IMR-90 (cell line): Measurements from ENCODE around the gene TMEM131L. TPM values are rescaled to one million over a fixed set of nuclear protein-coding genes. Genes with fewer than 3 reads are reported as not detected.

Source experiments
- ATAC-seq: fragments of 200-7000 bp; cut with Tn5 transposase; 2 replicates; pipeline ENCODE4 v1.9.1; 2020; ENCODE audit warnings: low read depth, mild to moderate bottlenecking, moderate library complexity
- BruUV-seq: library from RNA; stranded (reverse); fragments of 400-500 nt; replicated peaks from 2 replicates; lab custom pipeline; 2021; lab: Mats Ljungman, UMichigan
- CTCF ChIA-PET: fragments of 300-600 bp; formaldehyde crosslinking; extraction: SDS; loops from one replicate; lab custom pipeline; 2021; ENCODE audit warnings: antibody characterized with exemption; lab: Yijun Ruan, JAX
- POLR2A ChIA-PET: fragments of 300-600 bp; sonication (Branson Sonifier 250); formaldehyde crosslinking; loops from one replicate; lab custom pipeline; 2022; ENCODE audit warnings: antibody characterized with exemption; ENCODE audit not compliant: unreplicated experiment; lab: Charles Lee
- DNase-seq: peaks from one replicate; pipeline ENCODE4 v3.0.0; 2013
- H2AFZ ChIP-seq: replicated peaks from 2 replicates; pipeline ENCODE3; 2013; ENCODE audit warnings: low read length, mild to moderate bottlenecking; ENCODE audit not compliant: poor library complexity
- H2AK5ac ChIP-seq: 2 replicates; pipeline ENCODE4 v1.6.1; 2013; ENCODE audit warnings: low read depth, low read length, inconsistent platforms
- H2AK9ac ChIP-seq: replicated peaks from 2 replicates; pipeline ENCODE3; 2013; ENCODE audit warnings: mild to moderate bottlenecking, low read depth, low read length, moderate library complexity; ENCODE audit not compliant: poor library complexity
- H2BK120ac ChIP-seq: 2 replicates; pipeline ENCODE4 v1.6.1; 2013; ENCODE audit warnings: low read depth, low read length, inconsistent platforms
- H2BK15ac ChIP-seq: 3 replicates; pipeline ENCODE4 v1.6.1; 2013; ENCODE audit warnings: low read depth, low read length, inconsistent platforms
- H2BK20ac ChIP-seq: 2 replicates; pipeline ENCODE4 v1.6.1; 2013; ENCODE audit warnings: low read depth, mild to moderate bottlenecking, inconsistent platforms, low read length, moderate library complexity
- H2BK5ac ChIP-seq: 2 replicates; pipeline ENCODE4 v1.6.1; 2013; ENCODE audit warnings: mild to moderate bottlenecking, low read depth, low read length, inconsistent platforms; ENCODE audit not compliant: poor library complexity, severe bottlenecking
- H3K14ac ChIP-seq: replicated peaks from 2 replicates; pipeline ENCODE4 v1.6.1; 2013; ENCODE audit warnings: low read depth, low read length, inconsistent platforms
- H3K18ac ChIP-seq: 2 replicates; pipeline ENCODE4 v1.6.1; 2013; ENCODE audit warnings: low read depth, low read length, control low read depth
- H3K23ac ChIP-seq: 2 replicates; pipeline ENCODE4 v1.6.1; 2013; ENCODE audit warnings: low read depth, low read length, inconsistent platforms
- H3K27ac ChIP-seq: 2 replicates; pipeline ENCODE4 v1.5.1; 2013; ENCODE audit warnings: mild to moderate bottlenecking, control low read depth, low read length; ENCODE audit not compliant: insufficient read depth
- H3K27me3 ChIP-seq: 2 replicates; pipeline ENCODE4 v1.6.1; 2013; ENCODE audit warnings: low read length; ENCODE audit not compliant: control insufficient read depth, insufficient read depth
- H3K36me3 ChIP-seq: 2 replicates; pipeline ENCODE4 v1.6.1; 2013; ENCODE audit warnings: low read length, mixed read lengths; ENCODE audit not compliant: control insufficient read depth, insufficient read depth
- H3K4ac ChIP-seq: 2 replicates; pipeline ENCODE4 v1.6.1; 2013; ENCODE audit warnings: low read depth, low read length, inconsistent platforms
- H3K4me1 ChIP-seq: 2 replicates; pipeline ENCODE4 v1.6.1; 2013; ENCODE audit warnings: low read length, mixed read lengths; ENCODE audit not compliant: control insufficient read depth, insufficient read depth
- H3K4me2 ChIP-seq: 2 replicates; pipeline ENCODE4 v1.6.1; 2013; ENCODE audit warnings: low read depth, mild to moderate bottlenecking, control low read depth, low read length, moderate library complexity
- H3K4me3 ChIP-seq: 2 replicates; pipeline ENCODE4 v1.5.1; 2013; ENCODE audit warnings: low read depth, mild to moderate bottlenecking, control low read depth, low read length, moderate library complexity; ENCODE audit not compliant: insufficient read depth
- H3K56ac ChIP-seq: 2 replicates; pipeline ENCODE4 v1.6.1; 2013; ENCODE audit warnings: low read length, inconsistent platforms; ENCODE audit not compliant: insufficient read depth; ENCODE audit errors: extremely low read depth
- H3K79me1 ChIP-seq, 2 experiments: 2 replicates each; pipeline ENCODE4 v1.6.1; 2013; ENCODE audit warnings: low read length in 2 of 2, inconsistent platforms in 1 of 2, low read depth in 1 of 2
- H3K9ac ChIP-seq: 2 replicates; pipeline ENCODE4 v1.6.1; 2013; ENCODE audit warnings: low read depth, low read length, control low read depth
- H3K9me1 ChIP-seq: 2 replicates; pipeline ENCODE4 v1.6.1; 2013; ENCODE audit warnings: low read length, inconsistent platforms; ENCODE audit not compliant: insufficient read depth
- H3K9me3 ChIP-seq: 2 replicates; pipeline ENCODE4 v1.6.1; 2013; ENCODE audit warnings: low read length; ENCODE audit not compliant: control insufficient read depth, insufficient read depth
- H4K20me1 ChIP-seq: 2 replicates; pipeline ENCODE4 v1.6.1; 2013; ENCODE audit warnings: low read length, inconsistent platforms; ENCODE audit not compliant: insufficient read depth
- H4K5ac ChIP-seq: 2 replicates; pipeline ENCODE4 v1.6.1; 2013; ENCODE audit warnings: mild to moderate bottlenecking, low read depth, low read length, control low read depth
- H4K8ac ChIP-seq, 2 experiments: 2 replicates each; pipeline ENCODE4 v1.6.1; 2013; ENCODE audit warnings: low read depth in 2 of 2, low read length in 2 of 2, control low read depth in 1 of 2, inconsistent platforms in 1 of 2
- H4K91ac ChIP-seq: 2 replicates; pipeline ENCODE4 v1.6.1; 2013; ENCODE audit warnings: low read depth, low read length, inconsistent platforms; ENCODE audit not compliant: insufficient read depth
- BHLHE40 ChIP-seq: fragments of 150-350 bp; IDR thresholded peaks from 2 replicates; pipeline ENCODE4 v1.6.1; 2016; ENCODE audit warnings: mild to moderate bottlenecking, low read depth, low read length
- MAFK ChIP-seq: IDR thresholded peaks from 2 replicates; pipeline ENCODE4 v1.6.1; 2012; ENCODE audit warnings: low read depth, low read length, improper control_type of control experiment
- MXI1 ChIP-seq: IDR thresholded peaks from 2 replicates; pipeline ENCODE4 v1.6.1; 2012; ENCODE audit warnings: low read depth, mild to moderate bottlenecking, low read length, moderate library complexity, borderline replicate concordance
- NFE2L2 ChIP-seq: fragments of 150-350 bp; IDR thresholded peaks from 2 replicates; pipeline ENCODE4 v1.6.1; 2016; ENCODE audit warnings: low read depth, mild to moderate bottlenecking, low read length
- WGBS, 2 experiments: methylation state at CpG; one replicate each; pipeline versions ENCODE4 v1.1.5 to v1.1.7; 2013; ENCODE audit warnings: missing lambda C conversion rate in 2 of 2; ENCODE audit not compliant: insufficient read length in 1 of 2; ENCODE audit errors: extremely low coverage in 2 of 2; 5-methylcytosine and 5-hydroxymethylcytosine counted together
- dilution Hi-C: fragments of 300-500 bp; cut with HindIII; formaldehyde crosslinking; loops from one replicate; pipeline ENCODE4 v1.14.3; 2018; ENCODE audit warnings: low sequenced_read_pairs; ENCODE audit not compliant: unreplicated experiment
- in situ Hi-C: fragments of 300-500 bp; cut with MboI; formaldehyde crosslinking; loops from 3 replicates; pipeline ENCODE4 v1.14.3; 2019; ENCODE audit warnings: low sequenced_read_pairs, inconsistent platforms, mixed read lengths
- intact Hi-C: fragments of 100-400 bp; cut with micrococcal nuclease; formaldehyde crosslinking; loops from 2 replicates; pipeline ENCODE4 v1.10.0; 2022
- polyA plus RNA-seq, 3 experiments: library from polyadenylated mRNA; depleted of rRNA; stranded (reverse); fragments of >200 nt; gene quantifications; 2 replicates each; pipeline ENCODE4 v1.2.3, GENCODE V29; 2012; ENCODE audit warnings: low replicate concordance in 1 of 3
- total RNA-seq: library from RNA; depleted of rRNA; stranded (reverse); fragments of >200 nt; gene quantifications from 2 replicates; pipeline ENCODE4 v1.2.3, GENCODE V29; 2012

Gene TMEM131L
- total and polyA plus RNA-seq, 2 of the 4 experiments (the other 2 are of a cell fraction): 8.4 to 23.8 TPM

- Histone ChIP-seq H3K79me1 (peaks cover 3 to 23% of the 10 kb centered on the region in 2 experiments; a peak in 3 of 4 replicates), H2BK15ac (no peak overlapping the region), H2BK5ac (no peak overlapping the region), H3K56ac (no peak overlapping the region), H3K18ac (no peak overlapping the region), H3K9me3 (no peaks in the 10 kb centered on the region), H3K4ac (no peak overlapping the region), H3K9ac (no peak overlapping the region), H3K36me3 (no peaks in the 10 kb centered on the region), H3K14ac (no peak overlapping the region), H4K91ac (no peak overlapping the region), H2AK9ac (no peak overlapping the region), H3K4me2 (no peak overlapping the region), H3K4me1 (peaks cover 2% of the 10 kb centered on the region; the same call in 1 of the 2 replicates), H4K20me1 (no peaks in the 10 kb centered on the region; the same call in 1 of the 2 replicates), H2BK120ac (no peak overlapping the region), H2BK20ac (no peak overlapping the region), H3K9me1 (no peaks in the 10 kb centered on the region), H3K4me3 (no peak overlapping the region), H3K27me3 (no peaks in the 10 kb centered on the region), H3K27ac (no peak overlapping the region), H3K23ac (no peak overlapping the region), H4K8ac (no peak overlapping the region), H2AFZ (no peak overlapping the region), H2AK5ac (no peak overlapping the region), H4K5ac (no peak overlapping the region)
- dilution Hi-C loops: no loop called here
- TF ChIP-seq BHLHE40: no peak
- no peak for TF ChIP-seq NFE2L2
- TF ChIP-seq MXI1: no peak
- 0 out of 2 replicates have a peak, but pooled peaks have one; percentile 18 for TF ChIP-seq MAFK
- CTCF ChIA-PET: no interaction called here
- POLR2A ChIA-PET: no interaction called here
- BruUV-seq: no TSS peak
- in situ Hi-C loops: no loop called here
- no peak for ATAC-seq
- intact Hi-C loops: loop anchor here (2.0 to 10.0 kb wide), 3 partner anchors 17 to 319 kb away; no protein-coding TSS in a partner anchor
- no CpG with 5 or more reads among the region's 1 CpG for WGBS, 2 experiments
- peak; percentile 38 for DNase-seq
Measured at GRCh38 chr4:153464068-153464467, 2.1 kb upstream of the TMEM131L start.
